IMR-90 (cell line): ENCODE data around the gene DKK2. TPM values are rescaled to one million over a fixed set of nuclear protein-coding genes. Genes with fewer than 3 reads are reported as not detected.

Experiments
- ATAC-seq: fragments of 200-7000 bp; cut with Tn5 transposase; 2 replicates; pipeline ENCODE4 v1.9.1; 2020; ENCODE audit warnings: low read depth, mild to moderate bottlenecking, moderate library complexity
- BruUV-seq: library from RNA; stranded (reverse); fragments of 400-500 nt; replicated peaks from 2 replicates; lab custom pipeline; 2021; lab: Mats Ljungman, UMichigan
- CTCF ChIA-PET: fragments of 300-600 bp; formaldehyde crosslinking; extraction: SDS; loops from one replicate; lab custom pipeline; 2021; ENCODE audit warnings: antibody characterized with exemption; lab: Yijun Ruan, JAX
- POLR2A ChIA-PET: fragments of 300-600 bp; sonication (Branson Sonifier 250); formaldehyde crosslinking; loops from one replicate; lab custom pipeline; 2022; ENCODE audit warnings: antibody characterized with exemption; ENCODE audit not compliant: unreplicated experiment; lab: Charles Lee
- DNase-seq: peaks from one replicate; pipeline ENCODE4 v3.0.0; 2013
- H2AFZ ChIP-seq: replicated peaks from 2 replicates; pipeline ENCODE3; 2013; ENCODE audit warnings: low read length, mild to moderate bottlenecking; ENCODE audit not compliant: poor library complexity
- H2AK5ac ChIP-seq: 2 replicates; pipeline ENCODE4 v1.6.1; 2013; ENCODE audit warnings: low read depth, low read length, inconsistent platforms
- H2AK9ac ChIP-seq: replicated peaks from 2 replicates; pipeline ENCODE3; 2013; ENCODE audit warnings: mild to moderate bottlenecking, low read depth, low read length, moderate library complexity; ENCODE audit not compliant: poor library complexity
- H2BK120ac ChIP-seq: 2 replicates; pipeline ENCODE4 v1.6.1; 2013; ENCODE audit warnings: low read depth, low read length, inconsistent platforms
- H2BK15ac ChIP-seq: 3 replicates; pipeline ENCODE4 v1.6.1; 2013; ENCODE audit warnings: low read depth, low read length, inconsistent platforms
- H2BK20ac ChIP-seq: 2 replicates; pipeline ENCODE4 v1.6.1; 2013; ENCODE audit warnings: low read depth, mild to moderate bottlenecking, inconsistent platforms, low read length, moderate library complexity
- H2BK5ac ChIP-seq: 2 replicates; pipeline ENCODE4 v1.6.1; 2013; ENCODE audit warnings: mild to moderate bottlenecking, low read depth, low read length, inconsistent platforms; ENCODE audit not compliant: poor library complexity, severe bottlenecking
- H3K14ac ChIP-seq: replicated peaks from 2 replicates; pipeline ENCODE4 v1.6.1; 2013; ENCODE audit warnings: low read depth, low read length, inconsistent platforms
- H3K18ac ChIP-seq: 2 replicates; pipeline ENCODE4 v1.6.1; 2013; ENCODE audit warnings: low read depth, low read length, control low read depth
- H3K23ac ChIP-seq: 2 replicates; pipeline ENCODE4 v1.6.1; 2013; ENCODE audit warnings: low read depth, low read length, inconsistent platforms
- H3K27ac ChIP-seq: 2 replicates; pipeline ENCODE4 v1.5.1; 2013; ENCODE audit warnings: mild to moderate bottlenecking, control low read depth, low read length; ENCODE audit not compliant: insufficient read depth
- H3K27me3 ChIP-seq: 2 replicates; pipeline ENCODE4 v1.6.1; 2013; ENCODE audit warnings: low read length; ENCODE audit not compliant: control insufficient read depth, insufficient read depth
- H3K36me3 ChIP-seq: 2 replicates; pipeline ENCODE4 v1.6.1; 2013; ENCODE audit warnings: low read length, mixed read lengths; ENCODE audit not compliant: control insufficient read depth, insufficient read depth
- H3K4ac ChIP-seq: 2 replicates; pipeline ENCODE4 v1.6.1; 2013; ENCODE audit warnings: low read depth, low read length, inconsistent platforms
- H3K4me1 ChIP-seq: 2 replicates; pipeline ENCODE4 v1.6.1; 2013; ENCODE audit warnings: low read length, mixed read lengths; ENCODE audit not compliant: control insufficient read depth, insufficient read depth
- H3K4me2 ChIP-seq: 2 replicates; pipeline ENCODE4 v1.6.1; 2013; ENCODE audit warnings: low read depth, mild to moderate bottlenecking, control low read depth, low read length, moderate library complexity
- H3K4me3 ChIP-seq: 2 replicates; pipeline ENCODE4 v1.5.1; 2013; ENCODE audit warnings: low read depth, mild to moderate bottlenecking, control low read depth, low read length, moderate library complexity; ENCODE audit not compliant: insufficient read depth
- H3K56ac ChIP-seq: 2 replicates; pipeline ENCODE4 v1.6.1; 2013; ENCODE audit warnings: low read length, inconsistent platforms; ENCODE audit not compliant: insufficient read depth; ENCODE audit errors: extremely low read depth
- H3K79me1 ChIP-seq, 2 experiments: 2 replicates each; pipeline ENCODE4 v1.6.1; 2013; ENCODE audit warnings: low read length in 2 of 2, inconsistent platforms in 1 of 2, low read depth in 1 of 2
- H3K9ac ChIP-seq: 2 replicates; pipeline ENCODE4 v1.6.1; 2013; ENCODE audit warnings: low read depth, low read length, control low read depth
- H3K9me1 ChIP-seq: 2 replicates; pipeline ENCODE4 v1.6.1; 2013; ENCODE audit warnings: low read length, inconsistent platforms; ENCODE audit not compliant: insufficient read depth
- H3K9me3 ChIP-seq: 2 replicates; pipeline ENCODE4 v1.6.1; 2013; ENCODE audit warnings: low read length; ENCODE audit not compliant: control insufficient read depth, insufficient read depth
- H4K20me1 ChIP-seq: 2 replicates; pipeline ENCODE4 v1.6.1; 2013; ENCODE audit warnings: low read length, inconsistent platforms; ENCODE audit not compliant: insufficient read depth
- H4K5ac ChIP-seq: 2 replicates; pipeline ENCODE4 v1.6.1; 2013; ENCODE audit warnings: mild to moderate bottlenecking, low read depth, low read length, control low read depth
- H4K8ac ChIP-seq, 2 experiments: 2 replicates each; pipeline ENCODE4 v1.6.1; 2013; ENCODE audit warnings: low read depth in 2 of 2, low read length in 2 of 2, control low read depth in 1 of 2, inconsistent platforms in 1 of 2
- H4K91ac ChIP-seq: 2 replicates; pipeline ENCODE4 v1.6.1; 2013; ENCODE audit warnings: low read depth, low read length, inconsistent platforms; ENCODE audit not compliant: insufficient read depth
- BHLHE40 ChIP-seq: fragments of 150-350 bp; IDR thresholded peaks from 2 replicates; pipeline ENCODE4 v1.6.1; 2016; ENCODE audit warnings: mild to moderate bottlenecking, low read depth, low read length
- CEBPB ChIP-seq: IDR thresholded peaks from 2 replicates; pipeline ENCODE4 v1.6.1; 2012; ENCODE audit warnings: low read depth, low read length, improper control_type of control experiment
- CHD1 ChIP-seq: IDR thresholded peaks from 2 replicates; pipeline ENCODE4 v1.6.1; 2012; ENCODE audit warnings: low read depth, low read length, improper control_type of control experiment
- CTCF ChIP-seq: conservative IDR thresholded peaks from 2 replicates; pipeline ENCODE4 v1.5.1; 2012; ENCODE audit warnings: mild to moderate bottlenecking, low read depth, low read length, improper control_type of control experiment
- ELK1 ChIP-seq: fragments of 150-350 bp; IDR thresholded peaks from 2 replicates; pipeline ENCODE4 v1.6.1; 2016; ENCODE audit warnings: low read depth, mild to moderate bottlenecking, low read length, moderate library complexity, borderline replicate concordance
- FOS ChIP-seq: fragments of 150-350 bp; IDR thresholded peaks from 2 replicates; pipeline ENCODE4 v1.6.1; 2016; ENCODE audit warnings: low read depth, low read length
- MAFK ChIP-seq: IDR thresholded peaks from 2 replicates; pipeline ENCODE4 v1.6.1; 2012; ENCODE audit warnings: low read depth, low read length, improper control_type of control experiment
- MAZ ChIP-seq: IDR thresholded peaks from 2 replicates; pipeline ENCODE4 v1.6.1; 2012; ENCODE audit warnings: low read depth, mild to moderate bottlenecking, low read length, improper control_type of control experiment, moderate library complexity, borderline replicate concordance
- MXI1 ChIP-seq: IDR thresholded peaks from 2 replicates; pipeline ENCODE4 v1.6.1; 2012; ENCODE audit warnings: low read depth, mild to moderate bottlenecking, low read length, moderate library complexity, borderline replicate concordance
- NFE2L2 ChIP-seq: fragments of 150-350 bp; IDR thresholded peaks from 2 replicates; pipeline ENCODE4 v1.6.1; 2016; ENCODE audit warnings: low read depth, mild to moderate bottlenecking, low read length
- POLR2A ChIP-seq: IDR thresholded peaks from 2 replicates; pipeline ENCODE4 v1.6.1; 2012; ENCODE audit warnings: mild to moderate bottlenecking, low read depth, low read length
- RAD21 ChIP-seq: IDR thresholded peaks from 2 replicates; pipeline ENCODE4 v1.6.1; 2012; ENCODE audit warnings: low read length, improper control_type of control experiment
- RCOR1 ChIP-seq: IDR thresholded peaks from 2 replicates; pipeline ENCODE4 v1.6.1; 2012; ENCODE audit warnings: mild to moderate bottlenecking, low read length, improper control_type of control experiment; ENCODE audit not compliant: insufficient replicate concordance
- RFX5 ChIP-seq: IDR thresholded peaks from 2 replicates; pipeline ENCODE4 v1.8.0; 2012; ENCODE audit warnings: low read depth, mild to moderate bottlenecking, low read length, moderate library complexity
- SMC3 ChIP-seq: fragments of 150-350 bp; IDR thresholded peaks from 2 replicates; pipeline ENCODE4 v1.6.1; 2016; ENCODE audit warnings: low read depth, mild to moderate bottlenecking, antibody characterized with exemption, low read length, moderate library complexity
- USF2 ChIP-seq: fragments of 150-350 bp; IDR thresholded peaks from 2 replicates; pipeline ENCODE4 v1.6.1; 2017; ENCODE audit warnings: mild to moderate bottlenecking, antibody characterized with exemption, low read length, low read depth
- WGBS, 2 experiments: methylation state at CpG; one replicate each; pipeline versions ENCODE4 v1.1.5 to v1.1.7; 2013; ENCODE audit warnings: missing lambda C conversion rate in 2 of 2; ENCODE audit not compliant: insufficient read length in 1 of 2; ENCODE audit errors: extremely low coverage in 2 of 2; 5-methylcytosine and 5-hydroxymethylcytosine counted together
- dilution Hi-C: fragments of 300-500 bp; cut with HindIII; formaldehyde crosslinking; loops from one replicate; pipeline ENCODE4 v1.14.3; 2018; ENCODE audit warnings: low sequenced_read_pairs; ENCODE audit not compliant: unreplicated experiment
- in situ Hi-C: fragments of 300-500 bp; cut with MboI; formaldehyde crosslinking; loops from 3 replicates; pipeline ENCODE4 v1.14.3; 2019; ENCODE audit warnings: low sequenced_read_pairs, inconsistent platforms, mixed read lengths
- intact Hi-C: fragments of 100-400 bp; cut with micrococcal nuclease; formaldehyde crosslinking; loops from 2 replicates; pipeline ENCODE4 v1.10.0; 2022
- polyA plus RNA-seq, 3 experiments: library from polyadenylated mRNA; depleted of rRNA; stranded (reverse); fragments of >200 nt; gene quantifications; 2 replicates each; pipeline ENCODE4 v1.2.3, GENCODE V29; 2012; ENCODE audit warnings: low replicate concordance in 1 of 3
- total RNA-seq: library from RNA; depleted of rRNA; stranded (reverse); fragments of >200 nt; gene quantifications from 2 replicates; pipeline ENCODE4 v1.2.3, GENCODE V29; 2012

Gene DKK2
- total and polyA plus RNA-seq, 2 of the 4 experiments (the other 2 are of a cell fraction), result 0.39 to 0.72 TPM

- Histone ChIP-seq H3K18ac (no peak overlapping the region), H2BK120ac (no peak overlapping the region), H3K36me3 (no peaks in the 10 kb centered on the region), H2AK9ac (no peak overlapping the region), H4K20me1 (no peaks in the 10 kb centered on the region), H2BK15ac (no peak overlapping the region), H4K5ac (no peak overlapping the region), H3K23ac (no peak overlapping the region), H3K4me3 (no peak overlapping the region), H4K91ac (no peak overlapping the region), H3K27ac (no peak overlapping the region), H3K9me1 (no peaks in the 10 kb centered on the region), H3K14ac (no peak overlapping the region), H3K4me2 (no peak overlapping the region), H4K8ac (no peak overlapping the region), H3K79me1 (no peaks in the 10 kb centered on the region), H3K4ac (no peak overlapping the region), H3K9me3 (peaks cover 4% of the 10 kb centered on the region), H2AFZ (no peak overlapping the region), H3K27me3 (no peaks in the 10 kb centered on the region), H3K4me1 (no peaks in the 10 kb centered on the region), H2BK20ac (no peak overlapping the region), H3K9ac (no peak overlapping the region), H3K56ac (no peak overlapping the region), H2BK5ac (no peak overlapping the region), H2AK5ac (no peak overlapping the region)
- intact Hi-C loops (no loop called here), in situ Hi-C loops (no loop called here), dilution Hi-C loops (no loop called here)
- BruUV-seq, result no TSS peak
- ChIA-PET POLR2A (no interaction called here), CTCF (no interaction called here)
- WGBS, 2 experiments, result 60% methylated on average over 1 of the region's 8 CpGs; no CpG with 5 or more reads in 1 of the 2 experiments
- no peak for ATAC-seq
- DNase-seq, result no peak
- no peak for TF ChIP-seq FOS
- TF ChIP-seq RFX5, result no peak
- no peak for TF ChIP-seq RCOR1
- TF ChIP-seq ELK1, result no peak
- no peak for TF ChIP-seq USF2
- TF ChIP-seq CTCF, result no peak
- TF ChIP-seq MAFK, result no peak
- no peak for TF ChIP-seq MAZ
- TF ChIP-seq MXI1, result no peak
- no peak for TF ChIP-seq CHD1
- no peak for TF ChIP-seq POLR2A
- TF ChIP-seq RAD21, result no peak
- TF ChIP-seq NFE2L2, result no peak
- no peak for TF ChIP-seq BHLHE40
- no peak for TF ChIP-seq SMC3
- TF ChIP-seq CEBPB, result no peak
Measured at GRCh38 chr4:106893395-106893881, 142.7 kb downstream of the DKK2 start.
